BLaER1 (cell line): ENCODE measurements around the gene PREPL.

Experiments
- H3K27ac ChIP-seq: shearing (Covaris generic); formaldehyde crosslinking; 2 replicates; pipeline ENCODE4 v1.8.1; 2022
- H3K27me3 ChIP-seq: shearing (Covaris generic); formaldehyde crosslinking; 2 replicates; pipeline ENCODE4 v1.8.1; 2022
- H3K36me3 ChIP-seq: shearing (Covaris generic); formaldehyde crosslinking; 2 replicates; pipeline ENCODE4 v1.8.1; 2022
- H3K4me1 ChIP-seq: shearing (Covaris generic); formaldehyde crosslinking; 2 replicates; pipeline ENCODE4 v1.8.1; 2022
- H3K4me2 ChIP-seq: shearing (Covaris generic); formaldehyde crosslinking; 2 replicates; pipeline ENCODE4 v1.8.1; 2022
- H3K4me3 ChIP-seq: shearing (Covaris generic); formaldehyde crosslinking; 2 replicates; pipeline ENCODE4 v1.8.1; 2022
- H3K9ac ChIP-seq: shearing (Covaris generic); formaldehyde crosslinking; 2 replicates; pipeline ENCODE4 v1.8.1; 2022
- H3K9me3 ChIP-seq: shearing (Covaris generic); formaldehyde crosslinking; 2 replicates; pipeline ENCODE4 v1.8.1; 2022
- H4K20me1 ChIP-seq: shearing (Covaris generic); formaldehyde crosslinking; 2 replicates; pipeline ENCODE4 v1.8.1; 2022
- Cebpa-rat ChIP-seq: shearing (Covaris generic); IDR thresholded peaks from 2 replicates; pipeline ENCODE4 v1.8.1; 2022

The PREPL gene

DNA sequence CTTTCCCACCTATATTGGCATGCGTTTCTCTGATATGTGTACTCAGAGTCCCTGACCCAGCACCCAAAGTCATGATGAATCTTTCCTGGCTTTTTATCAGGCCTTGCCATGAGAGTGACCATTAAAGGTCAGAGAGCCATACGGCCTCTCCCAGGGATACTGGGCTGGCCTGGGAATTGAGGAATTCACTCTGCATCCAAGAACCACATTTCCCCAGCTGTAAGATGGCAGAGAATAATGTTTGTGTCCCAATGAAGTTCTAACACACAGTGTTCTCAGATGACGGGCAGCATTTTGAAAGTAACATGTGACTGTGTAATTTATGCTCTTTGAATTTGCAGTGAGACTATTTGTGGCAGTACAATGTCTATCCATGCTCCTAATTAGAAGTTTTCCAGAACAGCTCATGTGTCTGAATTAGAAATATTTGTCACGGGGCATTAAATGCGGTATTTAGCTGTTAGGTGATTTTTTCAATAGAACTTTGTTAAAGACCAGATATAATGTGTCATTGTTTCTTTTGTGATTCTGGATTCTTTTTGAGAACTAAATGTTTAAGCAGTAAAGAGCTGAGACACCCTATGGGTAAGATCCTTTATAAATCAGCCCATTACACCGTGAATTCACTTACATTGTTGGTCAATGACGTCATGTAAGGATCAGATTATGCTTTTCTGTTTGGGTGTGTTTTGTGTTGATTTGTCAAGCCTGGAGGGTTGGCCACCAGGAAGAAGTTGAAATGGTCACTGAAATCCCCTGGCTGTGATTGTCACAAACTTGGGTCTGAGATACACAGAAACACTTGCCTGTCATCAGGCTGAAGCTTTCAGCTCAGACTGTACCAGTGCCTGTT is 93.3 kb downstream of the PREPL start:
- Histone ChIP-seq H3K4me1 (no peaks in the 10 kb centered on the region), H3K36me3 (no peaks in the 10 kb centered on the region), H4K20me1 (no peaks in the 10 kb centered on the region), H3K4me2 (no peak overlapping the region), H3K27ac (no peak overlapping the region), H3K9ac (no peak overlapping the region), H3K27me3 (no peaks in the 10 kb centered on the region), H3K9me3 (peaks cover 5% of the 10 kb centered on the region; the same call in 1 of the 2 replicates), H3K4me3 (no peak overlapping the region)
- no peak for TF ChIP-seq Cebpa-rat
